H1 (cell line): ENCODE data around the gene DNAJB5. TPM values are rescaled to one million over a fixed set of nuclear protein-coding genes. Genes with fewer than 3 reads are reported as not detected.
"Not testable (repeated sequence)": the region's sequence is repeated elsewhere in the genome, so short reads cannot be mapped to it uniquely, and the experiment has no call there.

Experiments used
- CTCF ChIA-PET: fragments of 300-600 bp; sonication (Branson Sonifier 250); formaldehyde crosslinking; loops from one replicate; lab custom pipeline; 2021; ENCODE audit not compliant: partially characterized antibody; lab: Charles Lee
- POLR2A ChIA-PET: fragments of 300-600 bp; sonication (Branson Sonifier 250); formaldehyde crosslinking; loops from one replicate; lab custom pipeline; 2021; ENCODE audit warnings: inconsistent platforms; ENCODE audit not compliant: partially characterized antibody; lab: Charles Lee
- DNase-seq, 2 experiments: peaks; one replicate each; pipeline versions ENCODE4 v3.0.0 to v3.0.0-alpha.2; 2010 to 2022; ENCODE audit warnings: low spot score in 2 of 2, low read depth in 1 of 2, mixed read lengths in 1 of 2
- FAIRE-seq: peaks from 2 replicates; lab custom pipeline; 2011; peaks lifted over from hg19 to GRCh38; lab: Jason Lieb, UNC
- H2AFZ ChIP-seq: 2 replicates; pipeline ENCODE4 v1.8.1; 2012; ENCODE audit warnings: low read length, inconsistent platforms
- H2AK5ac ChIP-seq: 2 replicates; pipeline ENCODE4 v1.6.1; 2013; ENCODE audit warnings: low read depth, low read length
- H2BK120ac ChIP-seq: replicated peaks from 2 replicates; pipeline ENCODE3; 2013; ENCODE audit warnings: low read depth, low read length, inconsistent platforms
- H2BK12ac ChIP-seq: 2 replicates; pipeline ENCODE4 v1.6.1; 2013; ENCODE audit warnings: low read depth, low read length
- H2BK15ac ChIP-seq: 2 replicates; pipeline ENCODE4 v1.6.1; 2013; ENCODE audit warnings: low read length
- H2BK20ac ChIP-seq: 2 replicates; pipeline ENCODE4 v1.6.1; 2013; ENCODE audit warnings: low read length
- H2BK5ac ChIP-seq: 2 replicates; pipeline ENCODE4 v1.6.1; 2013; ENCODE audit warnings: low read depth, low read length
- H3K14ac ChIP-seq: 2 replicates; pipeline ENCODE4 v1.6.1; 2013; ENCODE audit warnings: inconsistent platforms; ENCODE audit not compliant: insufficient read length
- H3K18ac ChIP-seq: 2 replicates; pipeline ENCODE4 v1.6.1; 2013; ENCODE audit warnings: low read length; ENCODE audit errors: extremely low read depth
- H3K23ac ChIP-seq: 2 replicates; pipeline ENCODE4 v1.6.1; 2013; ENCODE audit warnings: inconsistent platforms; ENCODE audit not compliant: insufficient read length
- H3K23me2 ChIP-seq: 2 replicates; pipeline ENCODE4 v1.6.1; 2013; ENCODE audit warnings: low read depth, low read length
- H3K27ac ChIP-seq: 2 replicates; pipeline ENCODE4 v1.6.1; 2011; ENCODE audit warnings: low read depth, low read length, inconsistent platforms
- H3K27me3 ChIP-seq, 4 experiments: replicated peaks in 1 of 4; 1 replicate in 1 of 4; 2 replicates in 3 of 4; pipeline versions ENCODE4 v1.6.1 to v1.8.1; 2011 to 2013; ENCODE audit warnings: low read length in 3 of 4, mild to moderate bottlenecking in 3 of 4, inconsistent platforms in 2 of 4, mixed read lengths in 2 of 4, moderate library complexity in 1 of 4; ENCODE audit not compliant: control insufficient read depth in 3 of 4, insufficient read depth in 3 of 4; ENCODE audit errors: extremely low read depth in 1 of 4
- H3K36me3 ChIP-seq, 4 experiments: 2 replicates each; pipeline versions ENCODE4 v1.6.1 to v1.8.1; 2011 to 2013; ENCODE audit warnings: mild to moderate bottlenecking in 4 of 4, low read length in 3 of 4, moderate library complexity in 2 of 4, control low read depth in 1 of 4, inconsistent platforms in 1 of 4; ENCODE audit not compliant: insufficient read depth in 4 of 4, control insufficient read depth in 2 of 4
- H3K4ac ChIP-seq: replicated peaks from 2 replicates; pipeline ENCODE3; 2013; ENCODE audit warnings: low read length, low read depth, mixed read lengths, inconsistent platforms; ENCODE audit not compliant: insufficient read length
- H3K4me1 ChIP-seq, 4 experiments: replicated peaks in 1 of 4; 1 replicate in 1 of 4; 2 replicates in 3 of 4; pipeline versions ENCODE4 v1.6.1 to v1.8.1; 2011 to 2013; ENCODE audit warnings: low read length in 3 of 4, inconsistent platforms in 2 of 4, mixed read lengths in 1 of 4; ENCODE audit not compliant: insufficient read depth in 4 of 4, control insufficient read depth in 3 of 4
- H3K4me2 ChIP-seq, 2 experiments: 2 replicates each; pipeline versions ENCODE4 v1.6.1 to v1.8.1; 2011 to 2013; ENCODE audit warnings: low read depth in 2 of 2, low read length in 2 of 2, control low read depth in 1 of 2, inconsistent platforms in 1 of 2, mild to moderate bottlenecking in 1 of 2; ENCODE audit not compliant: insufficient read depth in 1 of 2
- H3K4me3 ChIP-seq, 4 experiments: fragments of 200-600, 300-600 bp in 1 of 4; sonication (generic), shearing (Covaris generic), sonication (Bioruptor Twin) in 1 of 4; 2 replicates each; pipeline versions ENCODE4 v1.5.1 to v1.8.1; 2011 to 2016; ENCODE audit warnings: low read length in 4 of 4, low read depth in 3 of 4, control low read depth in 2 of 4, inconsistent platforms in 2 of 4, mild to moderate bottlenecking in 2 of 4, mixed read lengths in 1 of 4, moderate library complexity in 1 of 4; ENCODE audit not compliant: insufficient read depth in 2 of 4; ENCODE audit errors: extremely low read depth in 1 of 4
- H3K56ac ChIP-seq: replicated peaks from 2 replicates; pipeline ENCODE3; 2013; ENCODE audit warnings: low read depth, mild to moderate bottlenecking, mixed read lengths, low read length, inconsistent platforms; ENCODE audit not compliant: insufficient read length
- H3K79me1 ChIP-seq: 2 replicates; pipeline ENCODE4 v1.6.1; 2013; ENCODE audit warnings: low read depth, low read length, control low read depth
- H3K79me2 ChIP-seq, 2 experiments: 2 replicates each; pipeline versions ENCODE4 v1.6.1 to v1.8.1; 2012 to 2013; ENCODE audit warnings: low read length in 2 of 2, mild to moderate bottlenecking in 2 of 2, inconsistent platforms in 1 of 2; ENCODE audit not compliant: insufficient read depth in 2 of 2, control insufficient read depth in 1 of 2
- H3K9ac ChIP-seq, 4 experiments: replicated peaks in 1 of 4; 1 replicate in 1 of 4; 2 replicates in 3 of 4; pipeline versions ENCODE4 v1.6.1 to v1.8.1; 2011 to 2013; ENCODE audit warnings: low read depth in 3 of 4, low read length in 3 of 4, control low read depth in 2 of 4, mild to moderate bottlenecking in 2 of 4, moderate library complexity in 2 of 4, inconsistent platforms in 1 of 4; ENCODE audit errors: extremely low read depth in 1 of 4
- H3K9me3 ChIP-seq, 2 experiments: 2 replicates each; pipeline versions ENCODE4 v1.6.1 to v1.8.1; 2012 to 2013; ENCODE audit warnings: mild to moderate bottlenecking in 2 of 2, moderate library complexity in 2 of 2, control low read depth in 1 of 2, inconsistent platforms in 1 of 2, low read depth in 1 of 2, low read length in 1 of 2, mixed read lengths in 1 of 2; ENCODE audit not compliant: insufficient read depth in 2 of 2
- H4K20me1 ChIP-seq, 2 experiments: replicated peaks in 1 of 2; 2 replicates each; pipeline versions ENCODE3 to v1.8.1; 2011 to 2013; ENCODE audit warnings: inconsistent platforms in 2 of 2, low read length in 2 of 2, mild to moderate bottlenecking in 1 of 2; ENCODE audit not compliant: insufficient read depth in 2 of 2, control insufficient read depth in 1 of 2
- H4K5ac ChIP-seq: 2 replicates; pipeline ENCODE4 v1.6.1; 2013; ENCODE audit warnings: low read length, low read depth, mixed read lengths, inconsistent platforms; ENCODE audit not compliant: insufficient read length
- H4K8ac ChIP-seq: 2 replicates; pipeline ENCODE4 v1.8.0; 2013; ENCODE audit warnings: mild to moderate bottlenecking, moderate library complexity, low read length, inconsistent platforms; ENCODE audit not compliant: insufficient read depth; ENCODE audit errors: extremely low read depth
- H4K91ac ChIP-seq: replicated peaks from 2 replicates; pipeline ENCODE3; 2013; ENCODE audit warnings: low read length, mixed read lengths, inconsistent platforms; ENCODE audit not compliant: insufficient read length
- NANOG ChIP-seq: IDR thresholded peaks from 2 replicates; pipeline ENCODE4 v1.6.1; 2011; ENCODE audit warnings: low read length, low read depth, mild to moderate bottlenecking, inconsistent platforms; ENCODE audit not compliant: insufficient read depth, poor library complexity, severe bottlenecking
- PHF8 ChIP-seq: fragments of 200-600 bp; sonication (generic); conservative IDR thresholded peaks from 2 replicates; pipeline ENCODE4 v1.7.1; 2012; ENCODE audit warnings: low read depth, mild to moderate bottlenecking, inconsistent platforms, low read length, moderate library complexity
- SIN3A ChIP-seq, 2 experiments: IDR thresholded peaks in 1 of 2; conservative IDR thresholded peaks in 1 of 2; 2 replicates each; pipeline ENCODE4 v1.6.1; 2011 to 2012; ENCODE audit warnings: low read length in 2 of 2, improper control_type of control experiment in 1 of 2, low read depth in 1 of 2, mild to moderate bottlenecking in 1 of 2
- WGBS, 2 experiments: shearing (Covaris generic) in 1 of 2; methylation state at CpG; one replicate each; pipeline versions ENCODE4 v1.1.6 to v1.1.7; 2013 to 2015; ENCODE audit warnings: low lambda C conversion rate in 2 of 2, mixed read lengths in 2 of 2, inconsistent platforms in 1 of 2, low coverage in 1 of 2, missing lambda C conversion rate in 1 of 2; ENCODE audit not compliant: insufficient replicate concordance in 2 of 2, insufficient coverage in 1 of 2, insufficient read length in 1 of 2; ENCODE audit errors: extremely low coverage in 1 of 2, missing lambda C conversion rate in 1 of 2; 5-methylcytosine and 5-hydroxymethylcytosine counted together
- polyA plus RNA-seq, 7 experiments: library from polyadenylated mRNA; depleted of rRNA in 3 of 7; stranded (reverse) in 5 of 7; unstranded in 2 of 7; fragments of >200 nt in 5 of 7; fragments of 200-250 nt in 2 of 7; gene quantifications; 1 replicate in 5 of 7; 2 replicates in 1 of 7; 4 replicates in 1 of 7; pipeline versions ENCODE4 v1.2.1 to v1.2.3, GENCODE V29; 2011 to 2013; ENCODE audit warnings: missing spikeins in 2 of 7, mixed read lengths in 2 of 7
- total RNA-seq: library from RNA; stranded (reverse); fragmentation: NEBNext Ultra II Directional; extraction: Animal tissue kit (Norgen Biotek cat#: 25700); gene quantifications from 2 replicates; pipeline ENCODE4 v1.2.1, GENCODE V29; 2021

DNAJB5 gene
- total and polyA plus RNA-seq, 2 of the 8 experiments (the other 6 are each of a cell fraction or from before 2014, with no cell fraction given) = 25.0 to 34.1 TPM

DNA sequence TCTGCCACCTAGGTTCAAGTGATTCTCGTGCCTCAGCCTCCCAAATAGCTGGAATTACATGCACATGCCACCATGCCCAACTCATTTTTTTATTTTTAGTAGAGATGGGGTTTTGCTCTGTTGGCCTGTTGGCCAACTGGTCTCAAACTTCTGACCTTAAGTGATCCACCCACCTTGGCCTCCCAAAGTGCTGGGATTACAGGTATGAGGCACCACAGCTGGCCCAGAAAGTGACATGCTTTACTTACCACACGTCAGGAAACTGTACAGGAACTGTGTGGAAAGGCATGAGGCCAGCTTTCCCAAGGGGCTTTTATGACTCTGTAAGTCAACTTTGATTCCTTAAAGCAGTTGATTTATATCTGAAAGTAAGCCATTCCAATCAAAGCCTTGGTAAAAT, 25.0 kb downstream of the DNAJB5 start (continued):
- no peak for TF ChIP-seq PHF8
- TF ChIP-seq SIN3A (conservative IDR thresholded peaks at IDR 0.05 in 1 of 2, IDR thresholded peaks at IDR 0.05 in 1 of 2; ENCODE audit: low read depth in 1 of 2, low read length in 2 of 2) = no peak
- TF ChIP-seq NANOG = no peak

DNA sequence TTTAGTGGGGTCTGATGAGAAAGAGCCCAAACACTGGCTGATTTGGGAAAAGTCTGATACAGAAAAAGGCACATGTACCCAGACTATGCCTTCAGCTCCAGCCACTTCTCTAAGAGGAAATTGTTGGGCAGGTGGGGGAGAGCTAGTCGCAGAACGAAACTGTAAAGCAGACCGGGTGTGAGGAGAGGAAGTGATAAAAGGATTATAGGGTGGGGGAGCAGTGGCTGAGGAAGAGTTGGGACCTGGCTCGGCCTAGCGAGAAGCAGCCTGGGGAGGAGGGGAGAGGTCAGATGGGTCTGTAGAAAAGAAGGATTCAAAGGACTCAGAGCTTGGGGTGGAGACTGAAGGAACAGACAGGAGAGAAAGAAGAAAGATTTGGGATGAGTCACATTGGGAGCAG, 33.9 kb downstream of the DNAJB5 start:
- CTCF ChIA-PET = interaction anchor here (0.6 kb wide), 1 partner anchor 28 kb away, joined by 3 read pairs; no protein-coding TSS in a partner anchor
- H2BK15ac ChIP-seq, H3K14ac ChIP-seq, H3K79me2 ChIP-seq, H3K9ac ChIP-seq, H2AK5ac ChIP-seq, H4K20me1 ChIP-seq, H3K4me3 ChIP-seq, H3K18ac ChIP-seq, H4K91ac ChIP-seq, H3K9me3 ChIP-seq, H2BK120ac ChIP-seq, H3K4me2 ChIP-seq, H3K23me2 ChIP-seq, FAIRE-seq, H3K56ac ChIP-seq, H3K4ac ChIP-seq, H4K8ac ChIP-seq, H2BK5ac ChIP-seq, H4K5ac ChIP-seq, H3K27me3 ChIP-seq, H3K79me1 ChIP-seq, H3K36me3 ChIP-seq, DNase-seq, H2AFZ ChIP-seq, H3K27ac ChIP-seq, H3K23ac ChIP-seq, H2BK20ac ChIP-seq, POLR2A ChIA-PET, H2BK12ac ChIP-seq: not testable (repeated sequence)
- H3K4me1 ChIP-seq = peaks cover 0 to 10% (median 3%) of the 10 kb centered on the region in 4 experiments; a peak in 3 of 7 replicates
- WGBS, 2 experiments = 94% methylated on average over 3 of the region's 5 CpGs; no CpG with 5 or more reads in 1 of the 2 experiments
